ENCODE measurements around the gene CCDC182.

DNA sequence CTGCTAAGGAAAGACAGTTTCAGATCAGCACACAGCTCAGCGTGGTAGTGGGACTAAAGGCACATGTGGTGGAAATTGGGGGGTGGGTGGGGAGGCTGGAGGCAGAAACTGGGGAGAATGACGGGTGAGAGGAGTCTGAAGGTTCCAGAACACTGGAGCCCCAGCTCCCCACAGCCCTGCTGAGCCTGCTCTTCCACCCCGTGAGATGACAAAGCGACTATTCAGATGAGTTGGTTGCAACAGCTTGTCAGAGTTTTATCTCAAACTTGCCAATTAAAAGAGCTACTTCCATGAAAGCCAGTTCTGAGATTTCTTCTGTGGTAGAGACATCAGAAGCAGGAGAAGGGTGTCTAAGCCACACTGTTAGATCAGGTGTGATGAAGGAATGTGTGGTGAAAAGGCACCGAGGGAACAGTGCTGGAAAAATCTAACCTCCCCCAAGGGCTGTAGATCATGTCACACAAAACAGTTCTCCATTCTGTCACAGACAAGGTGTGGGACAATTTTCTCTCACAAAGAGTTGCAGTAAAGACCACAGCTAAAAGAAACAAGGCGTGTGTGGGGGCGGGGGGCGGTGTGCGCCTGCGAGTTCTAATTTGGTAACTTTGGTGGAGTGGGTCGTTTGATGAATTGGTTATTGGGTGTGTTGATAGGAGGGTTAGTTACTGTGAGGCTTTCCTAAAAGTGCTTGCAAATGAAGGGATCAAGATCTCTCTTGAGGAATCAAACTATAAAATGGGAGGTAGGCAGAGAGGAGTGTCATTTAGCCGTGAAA, 39.0 kb downstream of the CCDC182 start:
- no peak for TF ChIP-seq TAF1 (IDR thresholded peaks at IDR 0.05; ENCODE audit: borderline replicate concordance, insufficient read depth, low read length)
- no peak for TF ChIP-seq POLR2AphosphoS5 (IDR thresholded peaks at IDR 0.05; ENCODE audit: low read depth, low read length)
- TF ChIP-seq, protein P1, sequence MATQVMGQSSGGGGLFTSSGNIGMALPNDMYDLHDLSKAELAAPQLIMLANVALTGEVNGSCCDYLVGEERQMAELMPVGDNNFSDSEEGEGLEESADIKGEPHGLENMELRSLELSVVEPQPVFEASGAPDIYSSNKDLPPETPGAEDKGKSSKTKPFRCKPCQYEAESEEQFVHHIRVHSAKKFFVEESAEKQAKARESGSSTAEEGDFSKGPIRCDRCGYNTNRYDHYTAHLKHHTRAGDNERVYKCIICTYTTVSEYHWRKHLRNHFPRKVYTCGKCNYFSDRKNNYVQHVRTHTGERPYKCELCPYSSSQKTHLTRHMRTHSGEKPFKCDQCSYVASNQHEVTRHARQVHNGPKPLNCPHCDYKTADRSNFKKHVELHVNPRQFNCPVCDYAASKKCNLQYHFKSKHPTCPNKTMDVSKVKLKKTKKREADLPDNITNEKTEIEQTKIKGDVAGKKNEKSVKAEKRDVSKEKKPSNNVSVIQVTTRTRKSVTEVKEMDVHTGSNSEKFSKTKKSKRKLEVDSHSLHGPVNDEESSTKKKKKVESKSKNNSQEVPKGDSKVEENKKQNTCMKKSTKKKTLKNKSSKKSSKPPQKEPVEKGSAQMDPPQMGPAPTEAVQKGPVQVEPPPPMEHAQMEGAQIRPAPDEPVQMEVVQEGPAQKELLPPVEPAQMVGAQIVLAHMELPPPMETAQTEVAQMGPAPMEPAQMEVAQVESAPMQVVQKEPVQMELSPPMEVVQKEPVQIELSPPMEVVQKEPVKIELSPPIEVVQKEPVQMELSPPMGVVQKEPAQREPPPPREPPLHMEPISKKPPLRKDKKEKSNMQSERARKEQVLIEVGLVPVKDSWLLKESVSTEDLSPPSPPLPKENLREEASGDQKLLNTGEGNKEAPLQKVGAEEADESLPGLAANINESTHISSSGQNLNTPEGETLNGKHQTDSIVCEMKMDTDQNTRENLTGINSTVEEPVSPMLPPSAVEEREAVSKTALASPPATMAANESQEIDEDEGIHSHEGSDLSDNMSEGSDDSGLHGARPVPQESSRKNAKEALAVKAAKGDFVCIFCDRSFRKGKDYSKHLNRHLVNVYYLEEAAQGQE (IDR thresholded peaks at IDR 0.05; ENCODE audit: insufficient read depth in 1 of 2, low read depth in 2 of 2, low read length in 2 of 2) = no peak
- TF ChIP-seq SIN3A (IDR thresholded peaks at IDR 0.05; ENCODE audit: borderline replicate concordance, insufficient read depth, low read length) = no peak

Data from PFSK-1 (cell line).